ENCODE measurements around the gene GRAP2. TPM values are rescaled to one million over a fixed set of nuclear protein-coding genes. Genes with fewer than 3 reads are reported as not detected.

Gene GRAP2
- total RNA-seq, 1 donor, result not detected

- H3K4me2 ChIP-seq (ENCODE audit: insufficient read depth, low read length), result no peak overlapping the region
- no peaks in the 10 kb centered on the region for H3K79me2 ChIP-seq (ENCODE audit: insufficient read depth, low read length)
- TF ChIP-seq CTCF (IDR thresholded peaks at IDR 0.05; ENCODE audit: extremely low read depth, low read depth, low read length), result no peak
- H3K4me1 ChIP-seq (ENCODE audit: insufficient read depth, low read length), result no peaks in the 10 kb centered on the region
- H3K36me3 ChIP-seq (ENCODE audit: insufficient read depth, low read length), result no peaks in the 10 kb centered on the region
- peak; percentile 46 for DNase-seq (ENCODE audit: insufficient read length, low spot score, missing footprints)
- no peak overlapping the region for H3K4me3 ChIP-seq (ENCODE audit: insufficient read depth, low read length)
- H3K27ac ChIP-seq (ENCODE audit: low read depth, low read length), result no peak overlapping the region
- no peak overlapping the region for H2AFZ ChIP-seq (ENCODE audit: low read length)
- no peaks in the 10 kb centered on the region for H4K20me1 ChIP-seq (ENCODE audit: insufficient read depth, low read length)
- peaks cover 29% of the 10 kb centered on the region for H3K27me3 ChIP-seq (ENCODE audit: insufficient read depth, low read length)
- H3K9me3 ChIP-seq (ENCODE audit: low read depth, low read length), result no peaks in the 10 kb centered on the region
Measured at GRCh38 chr22:40009951-40010671, 109.2 kb downstream of the GRAP2 start.

- no peaks in the 10 kb centered on the region for H3K79me2 ChIP-seq (ENCODE audit: insufficient read depth, low read length)
- no peak for TF ChIP-seq CTCF (IDR thresholded peaks at IDR 0.05; ENCODE audit: extremely low read depth, low read depth, low read length)
- no peaks in the 10 kb centered on the region for H3K9me3 ChIP-seq (ENCODE audit: low read depth, low read length)
- H2AFZ ChIP-seq (ENCODE audit: low read length), result no peak overlapping the region
- no peak overlapping the region for H3K4me3 ChIP-seq (ENCODE audit: insufficient read depth, low read length)
- no peak overlapping the region for H3K4me2 ChIP-seq (ENCODE audit: insufficient read depth, low read length)
- no peaks in the 10 kb centered on the region for H4K20me1 ChIP-seq (ENCODE audit: insufficient read depth, low read length)
- H3K36me3 ChIP-seq (ENCODE audit: insufficient read depth, low read length), result no peaks in the 10 kb centered on the region
- DNase-seq (ENCODE audit: insufficient read length, low spot score, missing footprints), result peak; percentile 67
- H3K27ac ChIP-seq (ENCODE audit: low read depth, low read length), result no peak overlapping the region
- H3K4me1 ChIP-seq (ENCODE audit: insufficient read depth, low read length), result no peaks in the 10 kb centered on the region
- peaks cover 33% of the 10 kb centered on the region for H3K27me3 ChIP-seq (ENCODE audit: insufficient read depth, low read length)
Measured at GRCh38 chr22:40010746-40011145, 109.9 kb downstream of the GRAP2 start.

- Histone ChIP-seq H3K27me3 (ENCODE audit: insufficient read depth, low read length) (peaks cover 18% of the 10 kb centered on the region), H3K4me1 (ENCODE audit: insufficient read depth, low read length) (no peaks in the 10 kb centered on the region), H3K79me2 (ENCODE audit: insufficient read depth, low read length) (no peaks in the 10 kb centered on the region), H2AFZ (ENCODE audit: low read length) (no peak overlapping the region), H3K9me3 (ENCODE audit: low read depth, low read length) (no peaks in the 10 kb centered on the region), H3K27ac (ENCODE audit: low read depth, low read length) (no peak overlapping the region), H3K36me3 (ENCODE audit: insufficient read depth, low read length) (no peaks in the 10 kb centered on the region), H3K4me2 (ENCODE audit: insufficient read depth, low read length) (no peak overlapping the region), H3K4me3 (ENCODE audit: insufficient read depth, low read length) (no peak overlapping the region), H4K20me1 (ENCODE audit: insufficient read depth, low read length) (no peaks in the 10 kb centered on the region)
- TF ChIP-seq CTCF (IDR thresholded peaks at IDR 0.05; ENCODE audit: extremely low read depth, low read depth, low read length), result no peak
- no peak for DNase-seq (ENCODE audit: insufficient read length, low spot score, missing footprints)
Measured at GRCh38 chr22:40014667-40015248, 113.9 kb downstream of the GRAP2 start.

- TF ChIP-seq CTCF (IDR thresholded peaks at IDR 0.05; ENCODE audit: extremely low read depth, low read depth, low read length), result no peak
- no peak overlapping the region for H3K27ac ChIP-seq (ENCODE audit: low read depth, low read length)
- DNase-seq (ENCODE audit: insufficient read length, low spot score, missing footprints), result no peak
Measured at GRCh38 chr22:40015358-40015976, 114.6 kb downstream of the GRAP2 start.

More at GRCh38 chr22:40015358-40015976, 114.6 kb downstream of the GRAP2 start:
- Histone ChIP-seq H3K79me2 (ENCODE audit: insufficient read depth, low read length) (no peaks in the 10 kb centered on the region), H3K36me3 (ENCODE audit: insufficient read depth, low read length) (no peaks in the 10 kb centered on the region), H2AFZ (ENCODE audit: low read length) (no peak overlapping the region), H3K27me3 (ENCODE audit: insufficient read depth, low read length) (peaks cover 11% of the 10 kb centered on the region), H4K20me1 (ENCODE audit: insufficient read depth, low read length) (no peaks in the 10 kb centered on the region), H3K9me3 (ENCODE audit: low read depth, low read length) (no peaks in the 10 kb centered on the region), H3K4me3 (ENCODE audit: insufficient read depth, low read length) (no peak overlapping the region), H3K4me2 (ENCODE audit: insufficient read depth, low read length) (no peak overlapping the region), H3K4me1 (ENCODE audit: insufficient read depth, low read length) (no peaks in the 10 kb centered on the region)
